ENCODE results near the gene ASB13.

The ASB13 gene

GRCh38 chr10:5644930-5645329 is 21.5 kb downstream of the ASB13 start:
- H3K27ac ChIP-seq (ENCODE audit: low read depth, low read length) = no peak overlapping the region
- H3K36me3 ChIP-seq (ENCODE audit: control insufficient read depth, insufficient read depth, low read length) = peaks cover 58% of the 10 kb centered on the region
- H3K9ac ChIP-seq (ENCODE audit: low read length) = no peak overlapping the region
- H3K4me1 ChIP-seq (ENCODE audit: control insufficient read depth, insufficient read depth, low read length) = no peaks in the 10 kb centered on the region
- no peaks in the 10 kb centered on the region for H3K27me3 ChIP-seq (ENCODE audit: control insufficient read depth, insufficient read depth, low read length)
- no peaks in the 10 kb centered on the region for H3K9me3 ChIP-seq (ENCODE audit: control insufficient read depth, insufficient read depth, low read depth, low read length)
- no peak overlapping the region for H3K4me3 ChIP-seq (ENCODE audit: low read depth, low read length)

- Histone ChIP-seq H3K9me3 (ENCODE audit: control insufficient read depth, insufficient read depth, low read depth, low read length) (no peaks in the 10 kb centered on the region), H3K27ac (ENCODE audit: low read depth, low read length) (no peak overlapping the region), H3K4me1 (ENCODE audit: control insufficient read depth, insufficient read depth, low read length) (no peaks in the 10 kb centered on the region), H3K4me3 (ENCODE audit: low read depth, low read length) (no peak overlapping the region), H3K36me3 (ENCODE audit: control insufficient read depth, insufficient read depth, low read length) (peaks cover 60% of the 10 kb centered on the region), H3K27me3 (ENCODE audit: control insufficient read depth, insufficient read depth, low read length) (no peaks in the 10 kb centered on the region), H3K9ac (ENCODE audit: low read length) (no peak overlapping the region)
Measured at GRCh38 chr10:5643346-5644067, 22.9 kb downstream of the ASB13 start.

GRCh38 chr10:5641501-5641900 is 24.9 kb downstream of the ASB13 start:
- no peaks in the 10 kb centered on the region for H3K27me3 ChIP-seq (ENCODE audit: control insufficient read depth, insufficient read depth, low read length)
- no peaks in the 10 kb centered on the region for H3K9me3 ChIP-seq (ENCODE audit: control insufficient read depth, insufficient read depth, low read depth, low read length)
- no peak overlapping the region for H3K9ac ChIP-seq (ENCODE audit: low read length)
- no peak overlapping the region for H3K4me3 ChIP-seq (ENCODE audit: low read depth, low read length)
- H3K27ac ChIP-seq (ENCODE audit: low read depth, low read length) = no peak overlapping the region
- H3K4me1 ChIP-seq (ENCODE audit: control insufficient read depth, insufficient read depth, low read length) = no peaks in the 10 kb centered on the region
- H3K36me3 ChIP-seq (ENCODE audit: control insufficient read depth, insufficient read depth, low read length) = peaks cover 46% of the 10 kb centered on the region

- Histone ChIP-seq H3K36me3 (ENCODE audit: control insufficient read depth, insufficient read depth, low read length) (peaks cover 44% of the 10 kb centered on the region), H3K9ac (ENCODE audit: low read length) (no peak overlapping the region), H3K4me1 (ENCODE audit: control insufficient read depth, insufficient read depth, low read length) (no peaks in the 10 kb centered on the region), H3K4me3 (ENCODE audit: low read depth, low read length) (no peak overlapping the region), H3K27ac (ENCODE audit: low read depth, low read length) (no peak overlapping the region), H3K9me3 (ENCODE audit: control insufficient read depth, insufficient read depth, low read depth, low read length) (no peaks in the 10 kb centered on the region), H3K27me3 (ENCODE audit: control insufficient read depth, insufficient read depth, low read length) (no peaks in the 10 kb centered on the region)
Measured at GRCh38 chr10:5640501-5640900, 25.9 kb downstream of the ASB13 start.

GRCh38 chr10:5640036-5640435 is 26.4 kb downstream of the ASB13 start:
- H3K9ac ChIP-seq (ENCODE audit: low read length) = no peak overlapping the region
- no peaks in the 10 kb centered on the region for H3K9me3 ChIP-seq (ENCODE audit: control insufficient read depth, insufficient read depth, low read depth, low read length)
- H3K4me3 ChIP-seq (ENCODE audit: low read depth, low read length) = no peak overlapping the region
- H3K27ac ChIP-seq (ENCODE audit: low read depth, low read length) = no peak overlapping the region
- no peaks in the 10 kb centered on the region for H3K27me3 ChIP-seq (ENCODE audit: control insufficient read depth, insufficient read depth, low read length)
- H3K36me3 ChIP-seq (ENCODE audit: control insufficient read depth, insufficient read depth, low read length) = peaks cover 44% of the 10 kb centered on the region
- H3K4me1 ChIP-seq (ENCODE audit: control insufficient read depth, insufficient read depth, low read length) = no peaks in the 10 kb centered on the region

- no peak overlapping the region for H3K27ac ChIP-seq (ENCODE audit: low read depth, low read length)
- no peak overlapping the region for H3K9ac ChIP-seq (ENCODE audit: low read length)
- peaks cover 41% of the 10 kb centered on the region for H3K36me3 ChIP-seq (ENCODE audit: control insufficient read depth, insufficient read depth, low read length)
- H3K4me1 ChIP-seq (ENCODE audit: control insufficient read depth, insufficient read depth, low read length) = no peaks in the 10 kb centered on the region
- no peak overlapping the region for H3K4me3 ChIP-seq (ENCODE audit: low read depth, low read length)
- H3K27me3 ChIP-seq (ENCODE audit: control insufficient read depth, insufficient read depth, low read length) = no peaks in the 10 kb centered on the region
- no peaks in the 10 kb centered on the region for H3K9me3 ChIP-seq (ENCODE audit: control insufficient read depth, insufficient read depth, low read depth, low read length)
Measured at GRCh38 chr10:5639066-5639465, 27.3 kb downstream of the ASB13 start.

- Histone ChIP-seq H3K4me1 (ENCODE audit: control insufficient read depth, insufficient read depth, low read length) (no peaks in the 10 kb centered on the region), H3K27me3 (ENCODE audit: control insufficient read depth, insufficient read depth, low read length) (no peaks in the 10 kb centered on the region), H3K4me3 (ENCODE audit: low read depth, low read length) (no peak overlapping the region), H3K27ac (ENCODE audit: low read depth, low read length) (no peak overlapping the region), H3K9ac (ENCODE audit: low read length) (no peak overlapping the region), H3K9me3 (ENCODE audit: control insufficient read depth, insufficient read depth, low read depth, low read length) (no peaks in the 10 kb centered on the region), H3K36me3 (ENCODE audit: control insufficient read depth, insufficient read depth, low read length) (peaks cover 38% of the 10 kb centered on the region)
Measured at GRCh38 chr10:5638494-5638893, 27.9 kb downstream of the ASB13 start.

- Histone ChIP-seq H3K4me1 (ENCODE audit: control insufficient read depth, insufficient read depth, low read length) (no peaks in the 10 kb centered on the region), H3K4me3 (ENCODE audit: low read depth, low read length) (no peak overlapping the region), H3K9ac (ENCODE audit: low read length) (no peak overlapping the region), H3K9me3 (ENCODE audit: control insufficient read depth, insufficient read depth, low read depth, low read length) (no peaks in the 10 kb centered on the region), H3K27ac (ENCODE audit: low read depth, low read length) (no peak overlapping the region), H3K27me3 (ENCODE audit: control insufficient read depth, insufficient read depth, low read length) (no peaks in the 10 kb centered on the region), H3K36me3 (ENCODE audit: control insufficient read depth, insufficient read depth, low read length) (peaks cover 12% of the 10 kb centered on the region)
Measured at GRCh38 chr10:5634918-5635317, 31.5 kb downstream of the ASB13 start.

GRCh38 chr10:5633166-5633749 is 33.1 kb downstream of the ASB13 start:
- H3K9me3 ChIP-seq (ENCODE audit: control insufficient read depth, insufficient read depth, low read depth, low read length) = no peaks in the 10 kb centered on the region
- H3K4me3 ChIP-seq (ENCODE audit: low read depth, low read length) = no peak overlapping the region
- no peaks in the 10 kb centered on the region for H3K36me3 ChIP-seq (ENCODE audit: control insufficient read depth, insufficient read depth, low read length)
- H3K9ac ChIP-seq (ENCODE audit: low read length) = no peak overlapping the region
- no peak overlapping the region for H3K27ac ChIP-seq (ENCODE audit: low read depth, low read length)
- H3K27me3 ChIP-seq (ENCODE audit: control insufficient read depth, insufficient read depth, low read length) = no peaks in the 10 kb centered on the region
- H3K4me1 ChIP-seq (ENCODE audit: control insufficient read depth, insufficient read depth, low read length) = 0 out of 2 replicates have a peak, but pooled peaks cover 7% of the 10 kb centered on the region

GRCh38 chr10:5632446-5632845 is 33.9 kb downstream of the ASB13 start:
- Histone ChIP-seq H3K36me3 (ENCODE audit: control insufficient read depth, insufficient read depth, low read length) (no peaks in the 10 kb centered on the region), H3K4me3 (ENCODE audit: low read depth, low read length) (no peak overlapping the region), H3K9me3 (ENCODE audit: control insufficient read depth, insufficient read depth, low read depth, low read length) (no peaks in the 10 kb centered on the region), H3K4me1 (ENCODE audit: control insufficient read depth, insufficient read depth, low read length) (0 out of 2 replicates have a peak, but pooled peaks cover 7% of the 10 kb centered on the region), H3K9ac (ENCODE audit: low read length) (no peak overlapping the region), H3K27ac (ENCODE audit: low read depth, low read length) (no peak overlapping the region), H3K27me3 (ENCODE audit: control insufficient read depth, insufficient read depth, low read length) (no peaks in the 10 kb centered on the region)

- H3K4me3 ChIP-seq (ENCODE audit: low read depth, low read length) = no peak overlapping the region
- H3K4me1 ChIP-seq (ENCODE audit: control insufficient read depth, insufficient read depth, low read length) = 0 out of 2 replicates have a peak, but pooled peaks cover 7% of the 10 kb centered on the region
- H3K27ac ChIP-seq (ENCODE audit: low read depth, low read length) = no peak overlapping the region
- H3K9me3 ChIP-seq (ENCODE audit: control insufficient read depth, insufficient read depth, low read depth, low read length) = no peaks in the 10 kb centered on the region
- no peak overlapping the region for H3K9ac ChIP-seq (ENCODE audit: low read length)
- H3K36me3 ChIP-seq (ENCODE audit: control insufficient read depth, insufficient read depth, low read length) = no peaks in the 10 kb centered on the region
- H3K27me3 ChIP-seq (ENCODE audit: control insufficient read depth, insufficient read depth, low read length) = no peaks in the 10 kb centered on the region
Measured at GRCh38 chr10:5631936-5632335, 34.5 kb downstream of the ASB13 start.

Data from HUES6 (cell line).